HG03439 (cell line): ENCODE results near the gene RYR2.
"Not testable (repeated sequence)": the region's sequence is repeated elsewhere in the genome, so short reads cannot be mapped to it uniquely, and the experiment has no call there.

Source experiments
- ATAC-seq: cut with Tn5 transposase; IDR thresholded peaks from one replicate; pipeline ENCODE4 v1.9.1; 2021; ENCODE audit warnings: mild to moderate bottlenecking, moderate library complexity; ENCODE audit not compliant: unreplicated experiment

Gene RYR2

GRCh38 chr1:237139732-237140131 is 97.7 kb downstream of the RYR2 start:
- no peak for ATAC-seq

GRCh38 chr1:237140986-237141385 is 99.0 kb downstream of the RYR2 start:
- no peak for ATAC-seq

GRCh38 chr1:237141502-237141901 is 99.5 kb downstream of the RYR2 start:
- ATAC-seq = no peak

- no peak for ATAC-seq
Observed at GRCh38 chr1:237145379-237146135, 103.6 kb downstream of the RYR2 start.

- no peak for ATAC-seq
Observed at GRCh38 chr1:237146241-237146640, 104.3 kb downstream of the RYR2 start.

GRCh38 chr1:237149857-237150256 is 107.9 kb downstream of the RYR2 start:
- ATAC-seq = no peak

- not testable (repeated sequence) for ATAC-seq
Observed at GRCh38 chr1:237151979-237152378, 110.0 kb downstream of the RYR2 start.

- no peak for ATAC-seq
Observed at GRCh38 chr1:237152506-237153335, 110.7 kb downstream of the RYR2 start.

GRCh38 chr1:237154157-237154556 is 112.2 kb downstream of the RYR2 start:
- ATAC-seq = no peak

GRCh38 chr1:237164406-237165352 is 122.7 kb downstream of the RYR2 start:
- no peak for ATAC-seq

- ATAC-seq = no peak
Observed at GRCh38 chr1:237166086-237166485, 124.1 kb downstream of the RYR2 start.

GRCh38 chr1:237166593-237167101 is 124.7 kb downstream of the RYR2 start:
- no peak for ATAC-seq

GRCh38 chr1:237170149-237170548 is 128.2 kb downstream of the RYR2 start:
- no peak for ATAC-seq

GRCh38 chr1:237171454-237172117 is 129.6 kb downstream of the RYR2 start:
- no peak for ATAC-seq

GRCh38 chr1:237172118-237172485 is 130.1 kb downstream of the RYR2 start:
- no peak for ATAC-seq

GRCh38 chr1:237179503-237179902 is 137.5 kb downstream of the RYR2 start:
- ATAC-seq = no peak

- no peak for ATAC-seq
Observed at GRCh38 chr1:237180256-237180655, 138.3 kb downstream of the RYR2 start.

- ATAC-seq = no peak
Observed at GRCh38 chr1:237181743-237182317, 139.8 kb downstream of the RYR2 start.

GRCh38 chr1:237183963-237184540 is 142.1 kb downstream of the RYR2 start:
- ATAC-seq = no peak

- no peak for ATAC-seq
Observed at GRCh38 chr1:237186675-237187074, 144.7 kb downstream of the RYR2 start.
